ENCODE measurements around the gene FGG.

FGG gene

DNA sequence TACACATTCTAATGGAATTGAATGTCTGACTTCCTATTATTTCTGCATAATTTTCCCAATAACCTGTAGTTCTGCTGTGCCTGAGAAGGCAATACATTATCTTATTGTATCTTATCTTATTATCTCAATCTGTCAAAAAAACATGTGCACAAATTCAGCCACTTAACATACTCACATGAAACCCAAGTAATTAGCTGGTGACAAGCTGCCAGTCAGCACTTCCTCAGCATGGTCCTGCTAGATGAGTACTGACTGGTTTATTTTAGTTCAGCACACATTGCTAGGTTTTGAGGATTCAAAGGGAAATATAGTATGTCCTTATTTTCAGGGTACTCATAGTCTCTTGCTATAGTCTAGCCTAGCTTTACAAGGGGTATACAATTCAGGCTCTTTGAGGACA lies 17.9 kb upstream of the FGG start:
- no peak for TF ChIP-seq EP300 (IDR thresholded peaks at IDR 0.05; ENCODE audit: borderline replicate concordance)
- no peak for TF ChIP-seq TEAD4 (IDR thresholded peaks at IDR 0.05)
- TF ChIP-seq YY1 (IDR thresholded peaks at IDR 0.05; ENCODE audit: low read depth) = no peak
- TF ChIP-seq, protein P1, sequence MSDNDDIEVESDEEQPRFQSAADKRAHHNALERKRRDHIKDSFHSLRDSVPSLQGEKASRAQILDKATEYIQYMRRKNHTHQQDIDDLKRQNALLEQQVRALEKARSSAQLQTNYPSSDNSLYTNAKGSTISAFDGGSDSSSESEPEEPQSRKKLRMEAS (IDR thresholded peaks at IDR 0.05) = no peak
- TF ChIP-seq CREB1 (IDR thresholded peaks at IDR 0.05; ENCODE audit: low read depth) = no peak

DNA sequence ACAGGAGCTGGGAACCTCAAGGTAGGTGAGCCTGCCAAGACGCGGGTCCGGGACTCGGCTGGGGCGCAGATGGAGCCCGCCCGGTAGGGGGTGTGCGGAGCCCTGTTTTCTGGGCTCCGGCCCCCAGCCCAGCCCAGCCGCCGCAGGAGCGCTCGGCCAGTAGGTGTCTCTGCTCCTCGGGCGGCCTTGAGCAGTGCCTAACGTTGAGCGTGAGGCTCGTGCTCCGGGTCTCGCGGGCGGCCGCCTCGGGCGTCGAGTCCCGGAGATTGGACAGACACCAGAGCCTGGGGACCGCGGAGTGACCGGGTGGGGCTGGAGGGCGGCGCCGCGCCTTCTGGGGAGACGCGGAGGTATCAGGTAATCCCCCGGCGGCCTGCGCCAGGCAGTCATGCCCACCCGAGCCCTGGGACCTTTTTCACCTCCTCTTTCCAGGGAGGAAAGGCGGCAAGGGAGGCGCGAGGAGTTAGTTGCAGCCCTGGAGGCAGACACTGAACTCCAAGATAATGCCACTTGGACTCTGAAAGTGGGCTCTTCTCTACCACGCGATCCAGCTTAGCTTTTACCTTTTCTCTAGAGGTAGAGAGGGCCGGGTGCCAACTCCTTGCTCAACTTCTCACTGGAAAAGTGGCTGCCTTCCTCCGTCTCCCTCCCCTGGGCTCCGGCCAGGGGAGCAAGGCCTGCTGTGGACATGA lies 14.5 kb upstream of the FGG start:
- TF ChIP-seq CREB1 (IDR thresholded peaks at IDR 0.05; ENCODE audit: low read depth) (no peak), TEAD4 (IDR thresholded peaks at IDR 0.05) (no peak), CEBPB (IDR thresholded peaks at IDR 0.05) (no peak), TCF12 (IDR thresholded peaks at IDR 0.05; ENCODE audit: low read depth) (no peak), EP300 (IDR thresholded peaks at IDR 0.05; ENCODE audit: borderline replicate concordance) (no peak), RAD21 (IDR thresholded peaks at IDR 0.05; ENCODE audit: low read depth) (no peak), YY1 (IDR thresholded peaks at IDR 0.05; ENCODE audit: low read depth) (no peak), NFIC (IDR thresholded peaks at IDR 0.05) (no peak), FOXM1 (IDR thresholded peaks at IDR 0.05; ENCODE audit: borderline replicate concordance, low read depth) (no peak), EGR1 (IDR thresholded peaks at IDR 0.05) (no peak), ZBTB7A (IDR thresholded peaks at IDR 0.05; ENCODE audit: low read depth) (no peak), TAF1 (IDR thresholded peaks at IDR 0.05; ENCODE audit: low read depth) (no peak)
- TF ChIP-seq, protein P1 (IDR thresholded peaks at IDR 0.05) = no peak
- TF ChIP-seq, protein P2, sequence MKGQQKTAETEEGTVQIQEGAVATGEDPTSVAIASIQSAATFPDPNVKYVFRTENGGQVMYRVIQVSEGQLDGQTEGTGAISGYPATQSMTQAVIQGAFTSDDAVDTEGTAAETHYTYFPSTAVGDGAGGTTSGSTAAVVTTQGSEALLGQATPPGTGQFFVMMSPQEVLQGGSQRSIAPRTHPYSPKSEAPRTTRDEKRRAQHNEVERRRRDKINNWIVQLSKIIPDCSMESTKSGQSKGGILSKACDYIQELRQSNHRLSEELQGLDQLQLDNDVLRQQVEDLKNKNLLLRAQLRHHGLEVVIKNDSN (IDR thresholded peaks at IDR 0.05) = no peak
- TF ChIP-seq, protein P3, sequence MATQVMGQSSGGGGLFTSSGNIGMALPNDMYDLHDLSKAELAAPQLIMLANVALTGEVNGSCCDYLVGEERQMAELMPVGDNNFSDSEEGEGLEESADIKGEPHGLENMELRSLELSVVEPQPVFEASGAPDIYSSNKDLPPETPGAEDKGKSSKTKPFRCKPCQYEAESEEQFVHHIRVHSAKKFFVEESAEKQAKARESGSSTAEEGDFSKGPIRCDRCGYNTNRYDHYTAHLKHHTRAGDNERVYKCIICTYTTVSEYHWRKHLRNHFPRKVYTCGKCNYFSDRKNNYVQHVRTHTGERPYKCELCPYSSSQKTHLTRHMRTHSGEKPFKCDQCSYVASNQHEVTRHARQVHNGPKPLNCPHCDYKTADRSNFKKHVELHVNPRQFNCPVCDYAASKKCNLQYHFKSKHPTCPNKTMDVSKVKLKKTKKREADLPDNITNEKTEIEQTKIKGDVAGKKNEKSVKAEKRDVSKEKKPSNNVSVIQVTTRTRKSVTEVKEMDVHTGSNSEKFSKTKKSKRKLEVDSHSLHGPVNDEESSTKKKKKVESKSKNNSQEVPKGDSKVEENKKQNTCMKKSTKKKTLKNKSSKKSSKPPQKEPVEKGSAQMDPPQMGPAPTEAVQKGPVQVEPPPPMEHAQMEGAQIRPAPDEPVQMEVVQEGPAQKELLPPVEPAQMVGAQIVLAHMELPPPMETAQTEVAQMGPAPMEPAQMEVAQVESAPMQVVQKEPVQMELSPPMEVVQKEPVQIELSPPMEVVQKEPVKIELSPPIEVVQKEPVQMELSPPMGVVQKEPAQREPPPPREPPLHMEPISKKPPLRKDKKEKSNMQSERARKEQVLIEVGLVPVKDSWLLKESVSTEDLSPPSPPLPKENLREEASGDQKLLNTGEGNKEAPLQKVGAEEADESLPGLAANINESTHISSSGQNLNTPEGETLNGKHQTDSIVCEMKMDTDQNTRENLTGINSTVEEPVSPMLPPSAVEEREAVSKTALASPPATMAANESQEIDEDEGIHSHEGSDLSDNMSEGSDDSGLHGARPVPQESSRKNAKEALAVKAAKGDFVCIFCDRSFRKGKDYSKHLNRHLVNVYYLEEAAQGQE (IDR thresholded peaks at IDR 0.05; ENCODE audit: low read depth) = no peak

DNA sequence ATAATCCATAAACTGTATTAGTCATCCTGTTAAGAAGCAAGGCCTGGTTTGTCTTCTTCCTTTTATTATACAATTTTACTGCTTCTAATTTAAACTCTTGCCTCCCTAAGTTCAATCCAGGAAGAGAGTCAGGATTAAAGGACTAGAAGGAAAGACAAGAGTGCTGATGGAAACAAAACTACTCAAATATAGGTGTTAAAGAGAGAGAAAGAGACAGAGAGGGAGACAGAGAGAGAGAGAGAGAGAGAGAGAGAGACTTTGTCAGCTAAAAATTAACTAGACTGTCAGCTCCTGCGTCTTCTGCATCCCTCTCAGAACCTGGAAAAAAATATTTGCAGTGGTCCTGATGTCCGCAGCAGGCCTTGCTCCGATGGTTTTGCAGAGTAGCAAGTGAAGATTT lies 13.5 kb upstream of the FGG start:
- no peak for TF ChIP-seq TCF12 (IDR thresholded peaks at IDR 0.05; ENCODE audit: low read depth)
- no peak for TF ChIP-seq CEBPB (IDR thresholded peaks at IDR 0.05)
- no peak for TF ChIP-seq NFIC (IDR thresholded peaks at IDR 0.05)
- TF ChIP-seq YY1 (IDR thresholded peaks at IDR 0.05; ENCODE audit: low read depth) = no peak
- TF ChIP-seq TAF1 (IDR thresholded peaks at IDR 0.05; ENCODE audit: low read depth) = no peak
- TF ChIP-seq, protein P3 (IDR thresholded peaks at IDR 0.05; ENCODE audit: low read depth) = no peak
- TF ChIP-seq TEAD4 (IDR thresholded peaks at IDR 0.05) = no peak
- TF ChIP-seq EGR1 (IDR thresholded peaks at IDR 0.05) = no peak
- TF ChIP-seq, protein P2 (IDR thresholded peaks at IDR 0.05) = no peak
- TF ChIP-seq, protein P1 (IDR thresholded peaks at IDR 0.05) = no peak
- TF ChIP-seq RAD21 (IDR thresholded peaks at IDR 0.05; ENCODE audit: low read depth) = no peak
- no peak for TF ChIP-seq ZBTB7A (IDR thresholded peaks at IDR 0.05; ENCODE audit: low read depth)
- TF ChIP-seq FOXM1 (IDR thresholded peaks at IDR 0.05; ENCODE audit: borderline replicate concordance, low read depth) = no peak
- TF ChIP-seq CREB1 (IDR thresholded peaks at IDR 0.05; ENCODE audit: low read depth) = no peak
- no peak for TF ChIP-seq EP300 (IDR thresholded peaks at IDR 0.05; ENCODE audit: borderline replicate concordance)

DNA sequence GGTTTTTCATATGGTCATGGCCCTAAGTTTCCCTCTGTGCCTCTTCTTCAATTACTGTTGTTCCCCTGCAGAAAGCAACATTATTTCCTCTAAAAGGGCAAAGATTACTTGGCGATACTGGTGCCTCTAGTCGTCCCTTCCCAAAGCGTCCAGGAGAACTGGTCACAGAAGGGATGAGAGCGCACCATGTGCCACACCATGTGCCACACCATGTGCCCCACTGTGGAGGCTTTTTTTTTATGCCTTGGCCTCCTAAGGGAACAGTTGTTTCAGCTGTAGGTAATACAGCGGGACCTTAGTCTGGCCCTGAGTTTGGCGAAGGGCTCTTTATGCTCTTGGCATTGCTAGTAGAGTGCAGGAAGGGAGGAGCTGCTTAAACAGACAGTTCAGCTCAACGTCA lies 11.5 kb upstream of the FGG start:
- no peak for TF ChIP-seq RAD21 (IDR thresholded peaks at IDR 0.05; ENCODE audit: low read depth)
- no peak for TF ChIP-seq CREB1 (IDR thresholded peaks at IDR 0.05; ENCODE audit: low read depth)
- TF ChIP-seq, protein P1 (IDR thresholded peaks at IDR 0.05) = no peak
- TF ChIP-seq NFIC (IDR thresholded peaks at IDR 0.05) = no peak
- TF ChIP-seq CEBPB (IDR thresholded peaks at IDR 0.05) = no peak
- TF ChIP-seq, protein P2 (IDR thresholded peaks at IDR 0.05) = no peak
- TF ChIP-seq ZBTB7A (IDR thresholded peaks at IDR 0.05; ENCODE audit: low read depth) = no peak
- TF ChIP-seq TCF12 (IDR thresholded peaks at IDR 0.05; ENCODE audit: low read depth) = no peak
- no peak for TF ChIP-seq EGR1 (IDR thresholded peaks at IDR 0.05)
- no peak for TF ChIP-seq EP300 (IDR thresholded peaks at IDR 0.05; ENCODE audit: borderline replicate concordance)
- TF ChIP-seq YY1 (IDR thresholded peaks at IDR 0.05; ENCODE audit: low read depth) = no peak
- TF ChIP-seq, protein P3 (IDR thresholded peaks at IDR 0.05; ENCODE audit: low read depth) = no peak
- no peak for TF ChIP-seq TEAD4 (IDR thresholded peaks at IDR 0.05)
- no peak for TF ChIP-seq TAF1 (IDR thresholded peaks at IDR 0.05; ENCODE audit: low read depth)
- no peak for TF ChIP-seq FOXM1 (IDR thresholded peaks at IDR 0.05; ENCODE audit: borderline replicate concordance, low read depth)
